ENCODE data around the gene RIOK3.

DNA sequence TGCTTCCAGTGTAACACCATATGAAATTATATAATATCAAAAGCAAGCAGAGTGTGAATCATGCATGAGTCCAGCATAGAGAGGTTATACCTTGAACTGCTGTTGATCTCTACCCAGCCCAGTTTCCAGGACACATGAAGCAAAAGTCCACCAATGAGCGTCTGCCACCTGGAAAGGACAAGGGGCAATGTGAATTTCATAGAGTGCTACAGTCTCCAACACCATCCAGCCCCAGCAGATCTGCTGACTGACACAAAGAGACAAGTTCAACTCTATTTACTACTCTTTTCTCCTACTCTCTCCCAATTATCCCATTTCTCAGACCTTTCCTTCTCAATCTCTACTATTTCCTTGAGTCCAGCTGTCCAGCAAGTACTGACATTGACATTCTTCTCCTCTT lies 31.8 kb upstream of the RIOK3 start:
- TF ChIP-seq, protein P1, sequence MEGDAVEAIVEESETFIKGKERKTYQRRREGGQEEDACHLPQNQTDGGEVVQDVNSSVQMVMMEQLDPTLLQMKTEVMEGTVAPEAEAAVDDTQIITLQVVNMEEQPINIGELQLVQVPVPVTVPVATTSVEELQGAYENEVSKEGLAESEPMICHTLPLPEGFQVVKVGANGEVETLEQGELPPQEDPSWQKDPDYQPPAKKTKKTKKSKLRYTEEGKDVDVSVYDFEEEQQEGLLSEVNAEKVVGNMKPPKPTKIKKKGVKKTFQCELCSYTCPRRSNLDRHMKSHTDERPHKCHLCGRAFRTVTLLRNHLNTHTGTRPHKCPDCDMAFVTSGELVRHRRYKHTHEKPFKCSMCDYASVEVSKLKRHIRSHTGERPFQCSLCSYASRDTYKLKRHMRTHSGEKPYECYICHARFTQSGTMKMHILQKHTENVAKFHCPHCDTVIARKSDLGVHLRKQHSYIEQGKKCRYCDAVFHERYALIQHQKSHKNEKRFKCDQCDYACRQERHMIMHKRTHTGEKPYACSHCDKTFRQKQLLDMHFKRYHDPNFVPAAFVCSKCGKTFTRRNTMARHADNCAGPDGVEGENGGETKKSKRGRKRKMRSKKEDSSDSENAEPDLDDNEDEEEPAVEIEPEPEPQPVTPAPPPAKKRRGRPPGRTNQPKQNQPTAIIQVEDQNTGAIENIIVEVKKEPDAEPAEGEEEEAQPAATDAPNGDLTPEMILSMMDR (IDR thresholded peaks at IDR 0.05) = no peak
- TF ChIP-seq POLR2A (IDR thresholded peaks at IDR 0.05) (no peak), EP300 (IDR thresholded peaks at IDR 0.05) (no peak)
